Heart left ventricle (tissue), 13 donors: ENCODE measurements around the gene ST7.

ENCODE experiments used
- POLR2A ChIP-seq, 2 donors: fragments of 450-650 bp; IDR thresholded peaks; one replicate each; pipeline ENCODE4 v1.6.1; 2017; ENCODE audit warnings: antibody characterized with exemption in 2 of 2, mild to moderate bottlenecking in 2 of 2, moderate library complexity in 2 of 2
- TF ChIP-seq, protein P1 (sequence below), 12 donors: fragments of 200-600 bp; sonication (generic) in 4 of 12; IDR thresholded peaks; one replicate each; pipeline versions ENCODE4 v1.5.0 to v1.8.0; 2018 to 2022; ENCODE audit warnings: antibody characterized with exemption in 12 of 12, mild to moderate bottlenecking in 5 of 12
- donor health status: ischemic (EF 13 %, LVEDD 7.1; RV severe dilation, severe dysfunction).
- donor health status: DM: no; HTN: yes; CAD: no.
- donor health status: DM: no; HTN: no; CAD: no.
- donor health status: ischemic (EF 25% LVEDD 6.9; RV normal size, moderate dysfunction).
- donor health status: ischemic (EF 25% LVEDD 5.7; RV mildly dilated, moderate dysfunction).
- donor health status: ischemic (EF 35%, LVEDD 5.7; RV mildly dilated, moderate dysfunction).
- donor health status: nonischemic (EF 11% LVEDD 7.7; RV severe dilation, severe dysfunction).
- donor health status: DM: yes; HTN: yes; CAD: no.
- donor health status: PGD.
- donor health status: ischemic (EF 29% LVEDD 5.4; RV normal size, mild dysfunction).
- donor health status: nonischemic (EF 23%, LVEDD 6.1; RV moderate dilation, normal function).

DNA sequence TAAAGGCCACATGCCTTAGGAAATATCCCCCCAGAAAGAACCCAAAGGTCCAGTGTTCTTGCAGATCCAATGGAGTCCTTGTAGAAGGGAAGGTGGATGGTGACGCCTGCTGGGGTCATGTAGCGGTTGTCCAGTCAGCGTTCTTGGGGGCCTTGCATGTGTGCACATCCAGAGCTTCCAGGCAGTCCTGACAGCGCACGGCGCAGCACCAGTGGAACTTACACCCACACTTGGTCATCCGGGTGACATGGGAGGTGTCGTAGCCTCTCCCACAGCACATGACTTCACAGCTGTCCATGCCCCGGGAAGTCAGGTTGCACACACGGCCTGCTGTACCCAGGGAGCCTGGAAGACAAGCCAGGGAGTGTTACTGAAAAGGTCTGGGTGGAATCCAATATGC, 324.7 kb downstream of the ST7 start:
- TF ChIP-seq, protein P1, sequence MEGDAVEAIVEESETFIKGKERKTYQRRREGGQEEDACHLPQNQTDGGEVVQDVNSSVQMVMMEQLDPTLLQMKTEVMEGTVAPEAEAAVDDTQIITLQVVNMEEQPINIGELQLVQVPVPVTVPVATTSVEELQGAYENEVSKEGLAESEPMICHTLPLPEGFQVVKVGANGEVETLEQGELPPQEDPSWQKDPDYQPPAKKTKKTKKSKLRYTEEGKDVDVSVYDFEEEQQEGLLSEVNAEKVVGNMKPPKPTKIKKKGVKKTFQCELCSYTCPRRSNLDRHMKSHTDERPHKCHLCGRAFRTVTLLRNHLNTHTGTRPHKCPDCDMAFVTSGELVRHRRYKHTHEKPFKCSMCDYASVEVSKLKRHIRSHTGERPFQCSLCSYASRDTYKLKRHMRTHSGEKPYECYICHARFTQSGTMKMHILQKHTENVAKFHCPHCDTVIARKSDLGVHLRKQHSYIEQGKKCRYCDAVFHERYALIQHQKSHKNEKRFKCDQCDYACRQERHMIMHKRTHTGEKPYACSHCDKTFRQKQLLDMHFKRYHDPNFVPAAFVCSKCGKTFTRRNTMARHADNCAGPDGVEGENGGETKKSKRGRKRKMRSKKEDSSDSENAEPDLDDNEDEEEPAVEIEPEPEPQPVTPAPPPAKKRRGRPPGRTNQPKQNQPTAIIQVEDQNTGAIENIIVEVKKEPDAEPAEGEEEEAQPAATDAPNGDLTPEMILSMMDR (IDR thresholded peaks at IDR 0.05): no peak
- no peak for TF ChIP-seq POLR2A (IDR thresholded peaks at IDR 0.05)
